GM12865 (cell line): ENCODE measurements around the gene MTA3.
A peak's percentile ranks its signal among the peaks of the same experiment; 100 is the strongest.

Experiments
- DNase-seq: peaks from one replicate; pipeline ENCODE4 v3.0.0; 2010; ENCODE audit warnings: low read depth
- H3K4me3 ChIP-seq: 2 replicates; pipeline ENCODE4 v1.5.1; 2011; ENCODE audit warnings: mild to moderate bottlenecking, low read depth, low read length, control low read depth
- CTCF ChIP-seq: IDR thresholded peaks from 2 replicates; pipeline ENCODE4 v1.5.1; 2011; ENCODE audit warnings: low read length, control low read depth, low read depth, inconsistent platforms; ENCODE audit not compliant: insufficient read depth; ENCODE audit errors: missing control alignments

Gene MTA3

GRCh38 chr2:42754776-42755140 lies 186.3 kb downstream of the MTA3 start:
- H3K4me3 ChIP-seq, result no peak overlapping the region
- no peak for DNase-seq
- TF ChIP-seq CTCF, result no peak

- H3K4me3 ChIP-seq, result no peak overlapping the region
- no peak for DNase-seq
- no peak for TF ChIP-seq CTCF
These were observed 186.9 kb downstream of the MTA3 start for GRCh38 chr2:42755191-42755880.

- no peak overlapping the region for H3K4me3 ChIP-seq
- no peak for TF ChIP-seq CTCF
- no peak for DNase-seq
These were observed 187.8 kb downstream of the MTA3 start for GRCh38 chr2:42756150-42756775.

- peak; percentile 31 for DNase-seq
- TF ChIP-seq CTCF, result no peak
These were observed 188.6 kb downstream of the MTA3 start for GRCh38 chr2:42756966-42757513.

GRCh38 chr2:42757981-42758740 lies 189.7 kb downstream of the MTA3 start:
- no peak for TF ChIP-seq CTCF
- DNase-seq, result no peak
- H3K4me3 ChIP-seq, result no peak overlapping the region

More at GRCh38 chr2:42756966-42757513, 188.6 kb downstream of the MTA3 start:
- H3K4me3 ChIP-seq, result no peak overlapping the region

GRCh38 chr2:42758751-42759150 lies 190.3 kb downstream of the MTA3 start:
- H3K4me3 ChIP-seq, result no peak overlapping the region
- TF ChIP-seq CTCF, result no peak
- no peak for DNase-seq
